Tibial nerve (tissue), 4 donors: ENCODE measurements around the gene PTGFRN. TPM values are rescaled to one million over a fixed set of nuclear protein-coding genes. Genes with fewer than 3 reads are reported as not detected.

Source experiments
- DNase-seq, 2 donors: peaks; one replicate each; pipeline ENCODE4 v3.0.0-alpha.2; 2019; ENCODE audit warnings: low spot score in 2 of 2
- H3K27ac ChIP-seq, 4 donors: fragments of 200-600 bp; sonication (generic) in 3 of 4; one replicate each; pipeline ENCODE4 v1.5.1; 2017 to 2019; ENCODE audit warnings: mild to moderate bottlenecking in 1 of 4
- H3K27me3 ChIP-seq, 2 donors: fragments of 200-600 bp; sonication (generic) in 1 of 2; one replicate each; pipeline versions ENCODE4 v1.5.1 to v1.6.0; 2017 to 2019
- H3K36me3 ChIP-seq, 3 donors: fragments of 200-600 bp; sonication (generic); one replicate each; pipeline ENCODE4 v1.5.1; 2018 to 2019
- H3K4me1 ChIP-seq, 4 donors: fragments of 200-600 bp; sonication (generic) in 3 of 4; one replicate each; pipeline ENCODE4 v1.5.1; 2017 to 2019
- H3K4me3 ChIP-seq, 4 donors: fragments of 200-600 bp; sonication (generic) in 3 of 4; one replicate each; pipeline ENCODE4 v1.5.1; 2017 to 2019; ENCODE audit warnings: mild to moderate bottlenecking in 1 of 4, moderate library complexity in 1 of 4
- H3K9me3 ChIP-seq, 4 donors: fragments of 200-600 bp; sonication (generic) in 3 of 4; one replicate each; pipeline ENCODE4 v1.5.1; 2017 to 2019
- CTCF ChIP-seq, 5 experiments: fragments of 200-600 bp in 3 of 5; fragments of 450-650 bp in 2 of 5; sonication (generic) in 3 of 5; IDR thresholded peaks; one replicate each; pipeline ENCODE4 v1.5.1; 2016 to 2019; ENCODE audit warnings: antibody characterized with exemption in 5 of 5, mild to moderate bottlenecking in 3 of 5, moderate library complexity in 2 of 5
- EP300 ChIP-seq, 2 donors: sonication (generic); formaldehyde crosslinking; IDR thresholded peaks; one replicate each; pipeline ENCODE4 v1.6.1; 2017; ENCODE audit warnings: antibody characterized with exemption in 2 of 2, mild to moderate bottlenecking in 1 of 2
- POLR2A ChIP-seq, 2 donors: fragments of 450-650 bp; IDR thresholded peaks; one replicate each; pipeline ENCODE4 v1.6.1; 2017; ENCODE audit warnings: antibody characterized with exemption in 2 of 2, mild to moderate bottlenecking in 2 of 2, moderate library complexity in 2 of 2
- WGBS, 2 donors: methylation state at CpG; one replicate each; pipeline ENCODE4 v1.1.5; 2018; 5-methylcytosine and 5-hydroxymethylcytosine counted together
- total RNA-seq, 4 donors: library from RNA; depleted of rRNA; stranded (reverse); fragments of >200 nt; gene quantifications; one replicate each; pipeline ENCODE4 v1.1.0, GENCODE V29; 2016

The PTGFRN gene
- total RNA-seq, 4 donors from 2014 or later: 10.2 to 19.0 (median 14.7) TPM

- Histone ChIP-seq H3K4me1 (peaks cover 0 to 22% (median 3%) of the 10 kb centered on the region in 4 donors), H3K9me3 (no peaks in the 10 kb centered on the region), H3K36me3 (no peaks in the 10 kb centered on the region), H3K27ac (no peak overlapping the region), H3K4me3 (no peak overlapping the region), H3K27me3 (no peaks in the 10 kb centered on the region)
- DNase-seq: no peak
- TF ChIP-seq EP300 (IDR thresholded peaks at IDR 0.05) (no peak), POLR2A (IDR thresholded peaks at IDR 0.05) (no peak), CTCF (IDR thresholded peaks at IDR 0.05) (no peak)
- 92 to 95% methylated on average over 1 of the region's 1 CpG for WGBS, 2 donors
These were observed 82.2 kb downstream of the PTGFRN start for GRCh38 chr1:116991918-116992317.

GRCh38 chr1:116993286-116993685, 83.6 kb downstream of the PTGFRN start:
- 94 to 95% methylated on average over 7 of the region's 7 CpGs for WGBS, 2 donors

GRCh38 chr1:116994411-116994810, 84.7 kb downstream of the PTGFRN start:
- H3K9me3 ChIP-seq: no peaks in the 10 kb centered on the region
- no peak overlapping the region for H3K4me3 ChIP-seq
- WGBS, 2 donors: 83 to 91% methylated on average over 2 of the region's 2 CpGs
- H3K4me1 ChIP-seq: peaks cover 0 to 16% (median 3%) of the 10 kb centered on the region in 4 donors
- TF ChIP-seq POLR2A (IDR thresholded peaks at IDR 0.05) (no peak), EP300 (IDR thresholded peaks at IDR 0.05) (no peak), CTCF (IDR thresholded peaks at IDR 0.05) (no peak)
- no peak overlapping the region for H3K27ac ChIP-seq
- DNase-seq: no peak
- H3K27me3 ChIP-seq: no peaks in the 10 kb centered on the region
- no peaks in the 10 kb centered on the region for H3K36me3 ChIP-seq

More at GRCh38 chr1:116993286-116993685, 83.6 kb downstream of the PTGFRN start:
- Histone ChIP-seq H3K36me3 (no peaks in the 10 kb centered on the region), H3K27me3 (no peaks in the 10 kb centered on the region), H3K9me3 (no peaks in the 10 kb centered on the region), H3K4me3 (no peak overlapping the region), H3K27ac (no peak overlapping the region), H3K4me1 (peaks cover 0 to 22% (median 3%) of the 10 kb centered on the region in 4 donors)
- no peak for DNase-seq
- no peak for TF ChIP-seq EP300 (IDR thresholded peaks at IDR 0.05)
- TF ChIP-seq CTCF (IDR thresholded peaks at IDR 0.05): no peak
- TF ChIP-seq POLR2A (IDR thresholded peaks at IDR 0.05): no peak

GRCh38 chr1:116997066-116997465, 87.3 kb downstream of the PTGFRN start:
- TF ChIP-seq CTCF (IDR thresholded peaks at IDR 0.05) (no peak), POLR2A (IDR thresholded peaks at IDR 0.05) (no peak), EP300 (IDR thresholded peaks at IDR 0.05) (no peak)
- no peak overlapping the region for H3K4me3 ChIP-seq
- H3K4me1 ChIP-seq: no peaks in the 10 kb centered on the region
- no peak for DNase-seq
- H3K27me3 ChIP-seq: no peaks in the 10 kb centered on the region
- no peak overlapping the region for H3K27ac ChIP-seq
- 94 to 95% methylated on average over 1 of the region's 1 CpG for WGBS, 2 donors
- H3K36me3 ChIP-seq: no peaks in the 10 kb centered on the region
- H3K9me3 ChIP-seq: no peaks in the 10 kb centered on the region

- H3K4me1 ChIP-seq: no peaks in the 10 kb centered on the region
- H3K9me3 ChIP-seq: no peaks in the 10 kb centered on the region
- TF ChIP-seq POLR2A (IDR thresholded peaks at IDR 0.05) (no peak), EP300 (IDR thresholded peaks at IDR 0.05) (no peak), CTCF (IDR thresholded peaks at IDR 0.05) (no peak)
- H3K27ac ChIP-seq: no peak overlapping the region
- H3K4me3 ChIP-seq: no peak overlapping the region
- H3K27me3 ChIP-seq: no peaks in the 10 kb centered on the region
- no peak for DNase-seq
- H3K36me3 ChIP-seq: no peaks in the 10 kb centered on the region
These were observed 87.9 kb downstream of the PTGFRN start for GRCh38 chr1:116997636-116998035.
